B cell (primary cell): Measurements from ENCODE around the gene CRYAA.
"Not testable (repeated sequence)": the region's sequence is repeated elsewhere in the genome, so short reads cannot be mapped to it uniquely, and the experiment has no call there.

Experiments used
- EZH2 ChIP-seq: IDR thresholded peaks from 2 replicates; pipeline ENCODE4 v1.6.1; 2012; ENCODE audit warnings: borderline replicate concordance, low read depth, mild to moderate bottlenecking, moderate library complexity, low read length; ENCODE audit not compliant: insufficient read depth, poor library complexity, severe bottlenecking
- TF ChIP-seq, protein P1 (sequence below): fragments of 200-600 bp; IDR thresholded peaks from one replicate; pipeline ENCODE4 v1.8.0; 2022; ENCODE audit warnings: antibody characterized with exemption, mild to moderate bottlenecking

DNA sequence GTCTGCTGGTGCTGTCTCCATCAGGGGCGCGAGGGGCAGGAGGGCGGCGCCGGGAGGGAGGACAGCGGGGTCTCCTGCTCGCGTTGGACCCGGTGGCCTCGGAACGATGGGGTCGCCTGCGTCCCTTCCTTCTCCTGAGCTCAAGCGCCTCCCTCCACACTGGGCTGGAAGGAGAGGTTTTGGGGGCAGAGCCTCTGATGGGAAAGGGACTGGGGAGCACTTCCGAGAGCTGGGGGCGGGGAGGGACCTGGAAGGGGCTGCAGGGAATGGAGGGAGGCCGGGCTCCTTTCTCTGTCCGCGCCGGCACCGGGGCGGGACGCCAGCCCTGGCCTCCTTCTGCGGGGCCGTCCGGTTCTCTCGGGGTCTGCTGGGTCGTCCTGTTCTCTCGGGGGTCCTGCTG lies 4.0 kb downstream of the CRYAA start:
- TF ChIP-seq, protein P1, sequence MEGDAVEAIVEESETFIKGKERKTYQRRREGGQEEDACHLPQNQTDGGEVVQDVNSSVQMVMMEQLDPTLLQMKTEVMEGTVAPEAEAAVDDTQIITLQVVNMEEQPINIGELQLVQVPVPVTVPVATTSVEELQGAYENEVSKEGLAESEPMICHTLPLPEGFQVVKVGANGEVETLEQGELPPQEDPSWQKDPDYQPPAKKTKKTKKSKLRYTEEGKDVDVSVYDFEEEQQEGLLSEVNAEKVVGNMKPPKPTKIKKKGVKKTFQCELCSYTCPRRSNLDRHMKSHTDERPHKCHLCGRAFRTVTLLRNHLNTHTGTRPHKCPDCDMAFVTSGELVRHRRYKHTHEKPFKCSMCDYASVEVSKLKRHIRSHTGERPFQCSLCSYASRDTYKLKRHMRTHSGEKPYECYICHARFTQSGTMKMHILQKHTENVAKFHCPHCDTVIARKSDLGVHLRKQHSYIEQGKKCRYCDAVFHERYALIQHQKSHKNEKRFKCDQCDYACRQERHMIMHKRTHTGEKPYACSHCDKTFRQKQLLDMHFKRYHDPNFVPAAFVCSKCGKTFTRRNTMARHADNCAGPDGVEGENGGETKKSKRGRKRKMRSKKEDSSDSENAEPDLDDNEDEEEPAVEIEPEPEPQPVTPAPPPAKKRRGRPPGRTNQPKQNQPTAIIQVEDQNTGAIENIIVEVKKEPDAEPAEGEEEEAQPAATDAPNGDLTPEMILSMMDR, result not testable (repeated sequence)
- TF ChIP-seq EZH2, result not testable (repeated sequence)
